Measurements from ENCODE around the gene POLK. TPM values are rescaled to one million over a fixed set of nuclear protein-coding genes. Genes with fewer than 3 reads are reported as not detected.
A peak's percentile ranks its signal among the peaks of the same experiment; 100 is the strongest.

POLK gene
- total and polyA plus RNA-seq, 8 donors = 3.7 to 145 (median 21.2) TPM

- intact Hi-C loops (cut with DNase I; ENCODE audit: low total_unique reads) = no loop called here
- Histone ChIP-seq H3K4me1 (no peaks in the 10 kb centered on the region), H3K36me3 (peaks cover 0 to 45% (median 42%) of the 10 kb centered on the region in 4 donors), H3K27me3 (no peaks in the 10 kb centered on the region), H3K9me3 (no peaks in the 10 kb centered on the region), H3K4me3 (no peak overlapping the region), H3K27ac (no peak overlapping the region)
- 91 to 94% (median 93%) methylated on average over 3 of the region's 3 CpGs for WGBS, 5 donors
- no peak for DNase-seq
- TF ChIP-seq POLR2AphosphoS5 (IDR thresholded peaks at IDR 0.05) = no peak
- no peak for TF ChIP-seq CTCF (IDR thresholded peaks at IDR 0.05)
- no peak for TF ChIP-seq EP300 (IDR thresholded peaks at IDR 0.05)
- no peak for TF ChIP-seq POLR2A (IDR thresholded peaks at IDR 0.05)
These were observed 39.8 kb downstream of the POLK start for GRCh38 chr5:75551471-75551870.

GRCh38 chr5:75552764-75553163 lies 41.1 kb downstream of the POLK start:
- Histone ChIP-seq H3K9me3 (no peaks in the 10 kb centered on the region), H3K4me3 (no peak overlapping the region), H3K27me3 (no peaks in the 10 kb centered on the region), H3K27ac (no peak overlapping the region), H3K36me3 (peaks cover 0 to 55% (median 52%) of the 10 kb centered on the region in 4 donors), H3K4me1 (peaks cover 0 to 2% (median 0%) of the 10 kb centered on the region in 4 donors)
- DNase-seq = no peak
- intact Hi-C loops (cut with DNase I; ENCODE audit: low total_unique reads) = no loop called here
- TF ChIP-seq POLR2AphosphoS5 (IDR thresholded peaks at IDR 0.05) (no peak), EP300 (IDR thresholded peaks at IDR 0.05) (no peak), POLR2A (IDR thresholded peaks at IDR 0.05) (no peak), CTCF (IDR thresholded peaks at IDR 0.05) (no peak)
- 95 to 100% (median 97%) methylated on average over 2 of the region's 2 CpGs for WGBS, 5 donors

GRCh38 chr5:75553358-75553757 lies 41.7 kb downstream of the POLK start:
- H3K27me3 ChIP-seq = no peaks in the 10 kb centered on the region
- no peaks in the 10 kb centered on the region for H3K9me3 ChIP-seq
- no peak for DNase-seq
- H3K27ac ChIP-seq = no peak overlapping the region
- WGBS, 5 donors = 87 to 100% (median 93%) methylated on average over 1 of the region's 1 CpG
- intact Hi-C loops (cut with DNase I; ENCODE audit: low total_unique reads) = no loop called here
- no peak for TF ChIP-seq POLR2A (IDR thresholded peaks at IDR 0.05)
- no peak for TF ChIP-seq CTCF (IDR thresholded peaks at IDR 0.05)
- no peak for TF ChIP-seq EP300 (IDR thresholded peaks at IDR 0.05)
- no peak for TF ChIP-seq POLR2AphosphoS5 (IDR thresholded peaks at IDR 0.05)
- peaks cover 0 to 8% (median 0%) of the 10 kb centered on the region in 4 donors for H3K4me1 ChIP-seq
- H3K36me3 ChIP-seq = peaks cover 0 to 61% (median 56%) of the 10 kb centered on the region in 4 donors
- H3K4me3 ChIP-seq = no peak overlapping the region

- TF ChIP-seq CTCF (IDR thresholded peaks at IDR 0.05) (no peak), POLR2A (IDR thresholded peaks at IDR 0.05) (no peak)
- peaks cover 0 to 47% (median 45%) of the 10 kb centered on the region in 4 donors for H3K36me3 ChIP-seq
- H3K27ac ChIP-seq = peak overlapping the region in 1 of 5 donors; percentile 23
- peaks cover 0 to 8% (median 0%) of the 10 kb centered on the region in 4 donors for H3K4me1 ChIP-seq
- H3K27me3 ChIP-seq = no peaks in the 10 kb centered on the region
- no peak for DNase-seq
- intact Hi-C loops (cut with DNase I; ENCODE audit: low total_unique reads) = no loop called here
- H3K9me3 ChIP-seq = peaks cover 0 to 6% (median 2%) of the 10 kb centered on the region in 4 donors
- H3K4me3 ChIP-seq = no peak overlapping the region
- WGBS, 5 donors = 92 to 98% (median 97%) methylated on average over 1 of the region's 1 CpG
These were observed 46.5 kb downstream of the POLK start for GRCh38 chr5:75558221-75558620.
